Chondrocyte (in vitro differentiated cells): Measurements from ENCODE around the gene TOM1L1. TPM values are rescaled to one million over a fixed set of nuclear protein-coding genes. Genes with fewer than 3 reads are reported as not detected.

Experiments
- DNase-seq: peaks from one replicate; pipeline ENCODE4 v3.0.0; 2021; ENCODE audit warnings: mixed read lengths, low spot score
- H3K27ac Mint-ChIP-seq: one replicate; pipeline ENCODE4 v1.8.0; 2021; ENCODE audit warnings: mild to moderate bottlenecking, moderate library complexity, mixed read lengths; ENCODE audit not compliant: unreplicated experiment
- H3K27me3 Mint-ChIP-seq: 2 replicates; pipeline ENCODE4 v1.8.0; 2021; ENCODE audit warnings: low read depth, mixed read lengths
- H3K36me3 Mint-ChIP-seq: 2 replicates; pipeline ENCODE4 v1.8.0; 2021; ENCODE audit warnings: low read depth, mixed read lengths
- H3K4me1 Mint-ChIP-seq: 2 replicates; pipeline ENCODE4 v1.8.0; 2021; ENCODE audit warnings: low read depth, mild to moderate bottlenecking, mixed read lengths
- H3K4me3 Mint-ChIP-seq: one replicate; pipeline ENCODE4 v1.8.0; 2021; ENCODE audit warnings: mild to moderate bottlenecking, moderate library complexity, mixed read lengths; ENCODE audit not compliant: unreplicated experiment
- H3K9me3 Mint-ChIP-seq: 2 replicates; pipeline ENCODE4 v1.8.0; 2021; ENCODE audit warnings: low read depth, mixed read lengths
- CTCF ChIP-seq: fragments of 200-600 bp; sonication (generic); IDR thresholded peaks from 2 replicates; pipeline ENCODE4 v1.5.0; 2021; ENCODE audit warnings: antibody characterized with exemption, mild to moderate bottlenecking, moderate library complexity
- total RNA-seq: library from RNA; stranded (reverse); gene quantifications from 3 replicates; pipeline ENCODE4 v1.2.1, GENCODE V29; 2021

Gene TOM1L1
- total RNA-seq, 1 donor from 2014 or later, result 28.4 TPM

GRCh38 chr17:54941285-54941684 is 40.6 kb downstream of the TOM1L1 start:
- peaks cover 19% of the 10 kb centered on the region for H3K36me3 Mint-ChIP-seq

GRCh38 chr17:54944796-54945195 is 44.1 kb downstream of the TOM1L1 start:
- Mint-ChIP-seq H3K27me3 (no peaks in the 10 kb centered on the region), H3K36me3 (peaks cover 21% of the 10 kb centered on the region), H3K27ac (peak overlapping the region; percentile 78), H3K9me3 (peaks cover 4% of the 10 kb centered on the region), H3K4me3 (no peak overlapping the region), H3K4me1 (peaks cover 19% of the 10 kb centered on the region)
- no peak for TF ChIP-seq CTCF
- DNase-seq, result no peak

More at GRCh38 chr17:54941285-54941684, 40.6 kb downstream of the TOM1L1 start:
- no peak overlapping the region for H3K27ac Mint-ChIP-seq
- no peak for DNase-seq
- no peak for TF ChIP-seq CTCF
- H3K4me1 Mint-ChIP-seq, result peaks cover 13% of the 10 kb centered on the region
- H3K4me3 Mint-ChIP-seq, result no peak overlapping the region
- no peaks in the 10 kb centered on the region for H3K27me3 Mint-ChIP-seq
- no peaks in the 10 kb centered on the region for H3K9me3 Mint-ChIP-seq

GRCh38 chr17:54945231-54945630 is 44.6 kb downstream of the TOM1L1 start:
- Mint-ChIP-seq H3K4me3 (no peak overlapping the region), H3K36me3 (peaks cover 23% of the 10 kb centered on the region), H3K27me3 (no peaks in the 10 kb centered on the region), H3K27ac (peak overlapping the region; percentile 78), H3K9me3 (peaks cover 4% of the 10 kb centered on the region), H3K4me1 (peaks cover 19% of the 10 kb centered on the region)
- no peak for TF ChIP-seq CTCF
- no peak for DNase-seq

GRCh38 chr17:54945671-54946070 is 45.0 kb downstream of the TOM1L1 start:
- no peak overlapping the region for H3K4me3 Mint-ChIP-seq
- H3K27me3 Mint-ChIP-seq, result no peaks in the 10 kb centered on the region
- H3K4me1 Mint-ChIP-seq, result peaks cover 19% of the 10 kb centered on the region
- peaks cover 24% of the 10 kb centered on the region for H3K36me3 Mint-ChIP-seq
- TF ChIP-seq CTCF, result no peak
- H3K27ac Mint-ChIP-seq, result peak overlapping the region; percentile 34
- peaks cover 4% of the 10 kb centered on the region for H3K9me3 Mint-ChIP-seq
- DNase-seq, result no peak

GRCh38 chr17:54947396-54947795 is 46.7 kb downstream of the TOM1L1 start:
- peaks cover 19% of the 10 kb centered on the region for H3K4me1 Mint-ChIP-seq
- no peak overlapping the region for H3K27ac Mint-ChIP-seq
- TF ChIP-seq CTCF, result no peak
- H3K4me3 Mint-ChIP-seq, result no peak overlapping the region
- no peaks in the 10 kb centered on the region for H3K27me3 Mint-ChIP-seq
- DNase-seq, result no peak
- H3K36me3 Mint-ChIP-seq, result peaks cover 30% of the 10 kb centered on the region
- peaks cover 4% of the 10 kb centered on the region for H3K9me3 Mint-ChIP-seq
